CD4-positive, alpha-beta memory T cell (primary cell): ENCODE measurements around the gene CYP1A1. TPM values are rescaled to one million over a fixed set of nuclear protein-coding genes. Genes with fewer than 3 reads are reported as not detected.

Experiments used
- CTCF ChIA-PET: fragments of 350-600 bp; sonication (Branson Sonifier 250); formaldehyde crosslinking; loops from one replicate; lab custom pipeline; 2021; ENCODE audit warnings: inconsistent platforms; ENCODE audit not compliant: partially characterized antibody; lab: Charles Lee
- POLR2A ChIA-PET: fragments of 350-600 bp; sonication (Branson Sonifier 250); formaldehyde crosslinking; loops from one replicate; lab custom pipeline; 2021; ENCODE audit not compliant: partially characterized antibody; lab: Charles Lee
- DNase-seq, 5 donors: peaks; one replicate each; pipeline versions ENCODE4 v3.0.0 to v3.0.0-alpha.2; 2020 to 2022; ENCODE audit warnings: mixed read lengths in 1 of 5
- H3K27ac ChIP-seq: one replicate; pipeline ENCODE4 v1.7.0; 2013; ENCODE audit warnings: low read depth, low read length
- H3K27me3 ChIP-seq: 2 replicates; pipeline ENCODE4 v1.7.0; 2013; ENCODE audit warnings: mild to moderate bottlenecking, low read length, moderate library complexity; ENCODE audit not compliant: insufficient read depth
- H3K36me3 ChIP-seq: 2 replicates; pipeline ENCODE4 v1.7.0; 2013; ENCODE audit warnings: mild to moderate bottlenecking, low read length, moderate library complexity; ENCODE audit not compliant: insufficient read depth
- H3K4me1 ChIP-seq: 2 replicates; pipeline ENCODE4 v1.7.0; 2013; ENCODE audit warnings: mild to moderate bottlenecking, low read length, moderate library complexity; ENCODE audit not compliant: insufficient read depth
- H3K4me3 ChIP-seq, 2 donors: one replicate each; pipeline ENCODE4 v1.7.0; 2013; ENCODE audit warnings: low read length in 2 of 2, mild to moderate bottlenecking in 1 of 2
- H3K9me3 ChIP-seq, 2 donors: one replicate each; pipeline ENCODE4 v1.7.0; 2013; ENCODE audit warnings: low read length in 2 of 2, control low read depth in 1 of 2; ENCODE audit not compliant: control insufficient read depth in 1 of 2
- H3K27ac Mint-ChIP-seq, 7 donors: one replicate each; pipeline ENCODE4 v1.8.0; 2020 to 2021; ENCODE audit warnings: mixed read lengths in 7 of 7, mild to moderate bottlenecking in 6 of 7, inconsistent platforms in 3 of 7, moderate library complexity in 3 of 7
- H3K27me3 Mint-ChIP-seq, 2 donors: one replicate each; pipeline ENCODE4 v1.8.0; 2020 to 2021; ENCODE audit warnings: mixed read lengths in 2 of 2
- H3K36me3 Mint-ChIP-seq, 2 donors: one replicate each; pipeline ENCODE4 v1.8.0; 2020 to 2021; ENCODE audit warnings: mixed read lengths in 2 of 2, inconsistent platforms in 1 of 2, mild to moderate bottlenecking in 1 of 2
- H3K4me1 Mint-ChIP-seq, 4 donors: one replicate each; pipeline ENCODE4 v1.8.0; 2020 to 2021; ENCODE audit warnings: mixed read lengths in 4 of 4, mild to moderate bottlenecking in 1 of 4
- H3K4me3 Mint-ChIP-seq, 8 donors: one replicate each; pipeline ENCODE4 v1.8.0; 2020 to 2021; ENCODE audit warnings: mixed read lengths in 8 of 8, mild to moderate bottlenecking in 7 of 8, moderate library complexity in 6 of 8, inconsistent platforms in 3 of 8
- H3K9me3 Mint-ChIP-seq, 8 donors: one replicate each; pipeline ENCODE4 v1.8.0; 2020 to 2021; ENCODE audit warnings: mixed read lengths in 8 of 8, mild to moderate bottlenecking in 5 of 8, inconsistent platforms in 3 of 8, moderate library complexity in 1 of 8
- intact Hi-C: fragments of 100-400 bp; cut with micrococcal nuclease; formaldehyde crosslinking; loops from one replicate; pipeline ENCODE4 v1.15.1; 2023
- polyA plus RNA-seq, 2 donors: library from polyadenylated mRNA; unstranded; fragments of 300-500 nt; fragmentation: Illumina TruSeq; gene quantifications; one replicate each; pipeline ENCODE4 v1.2.3, GENCODE V29; 2021
- total RNA-seq, 2 experiments: library from RNA; stranded (reverse); gene quantifications; one replicate each; pipeline ENCODE4 v1.2.3, GENCODE V29; 2021

Gene CYP1A1
- total and polyA plus RNA-seq, 4 experiments from 2014 or later = 0.11 to 0.26 TPM; not detected in 2

GRCh38 chr15:74696398-74696729 lies 29.0 kb downstream of the CYP1A1 start:
- H3K4me3 ChIP-seq = peak overlapping the region; percentile 80 to 96
- Mint-ChIP-seq H3K27ac (peak overlapping the region; percentile 93 to 100 (median 99)), H3K4me1 (peaks cover 29 to 49% (median 38%) of the 10 kb centered on the region in 4 donors), H3K27me3 (no peaks in the 10 kb centered on the region), H3K4me3 (peak overlapping the region; percentile 97 to 100 (median 100)), H3K36me3 (peaks cover 0 to 12% of the 10 kb centered on the region in 2 donors), H3K9me3 (no peaks in the 10 kb centered on the region)
- ChIA-PET CTCF (interaction anchor here (1.1 kb wide), 1 partner anchor 103 kb away, joined by 3 read pairs; no protein-coding TSS in a partner anchor), POLR2A (interaction anchor here (1.0 to 1.5 kb wide), 3 partner anchors 29 to 261 kb away, joined by 3 to 4 read pairs (median 3); partner anchors contain the start of genes CYP1A1 and RPP25)
- peaks cover 31% of the 10 kb centered on the region for H3K4me1 ChIP-seq
- peak overlapping the region; percentile 70 for H3K27ac ChIP-seq
- H3K27me3 ChIP-seq = no peaks in the 10 kb centered on the region
- H3K36me3 ChIP-seq = no peaks in the 10 kb centered on the region
- H3K9me3 ChIP-seq = no peaks in the 10 kb centered on the region
- intact Hi-C loops = loop anchor here (5.0 kb wide), 1 partner anchor 326 kb away; the partner anchor contains the start of gene PPCDC
- no peak for DNase-seq

GRCh38 chr15:74695597-74696397 lies 29.5 kb downstream of the CYP1A1 start, which contains the start of gene EDC3:
TSS of gene EDC3 (minus strand) at chr15:74696024. CDS start at chr15:74675124, 20,900 bp downstream.
- ChIA-PET CTCF (interaction anchor here (1.0 to 1.1 kb wide), 2 partner anchors 73 to 104 kb away, joined by 3 read pairs; no protein-coding TSS in a partner anchor), POLR2A (interaction anchor here (0.6 to 1.5 kb wide), 6 partner anchors 30 to 945 kb away, joined by 3 to 4 read pairs (median 3); partner anchors contain the start of genes CYP1A1 and RPP25)
- peak within 1 kb of the TSS; percentile 93 to 100 (median 99) for H3K27ac Mint-ChIP-seq
- peak within 1 kb of the TSS; percentile 97 to 100 (median 100) for H3K4me3 Mint-ChIP-seq
- peaks cover 31% of the 10 kb centered on the region for H3K4me1 ChIP-seq
- no peaks in the 10 kb centered on the region for H3K9me3 Mint-ChIP-seq
- H3K4me1 Mint-ChIP-seq = peaks cover 30 to 49% (median 39%) of the 10 kb centered on the region in 4 donors
- peak within 1 kb of the TSS; percentile 80 to 96 for H3K4me3 ChIP-seq
- H3K27me3 ChIP-seq = no peaks in the 10 kb centered on the region
- no peaks in the 10 kb centered on the region for H3K36me3 ChIP-seq
- peak within 1 kb of the TSS; percentile 70 for H3K27ac ChIP-seq
- H3K27me3 Mint-ChIP-seq = no peaks in the 10 kb centered on the region
- peaks cover 0 to 12% of the 10 kb centered on the region in 2 donors for H3K36me3 Mint-ChIP-seq
- intact Hi-C loops = loop anchor here (5.0 kb wide), 1 partner anchor 327 kb away; the partner anchor contains the start of gene PPCDC
- DNase-seq = peak; percentile 83 to 90 (median 84)
- no peaks in the 10 kb centered on the region for H3K9me3 ChIP-seq

GRCh38 chr15:74692327-74692726 lies 33.0 kb downstream of the CYP1A1 start:
- POLR2A ChIA-PET = no interaction called here
- H3K4me1 Mint-ChIP-seq = peaks cover 33 to 49% (median 42%) of the 10 kb centered on the region in 4 donors
- intact Hi-C loops = no loop called here
- Histone ChIP-seq H3K9me3 (no peaks in the 10 kb centered on the region), H3K27ac (no peak overlapping the region), H3K27me3 (no peaks in the 10 kb centered on the region), H3K4me1 (peaks cover 31% of the 10 kb centered on the region), H3K36me3 (no peaks in the 10 kb centered on the region), H3K4me3 (no peak overlapping the region)
- no peak overlapping the region for H3K4me3 Mint-ChIP-seq
- peaks cover 0 to 18% of the 10 kb centered on the region in 2 donors for H3K36me3 Mint-ChIP-seq
- CTCF ChIA-PET = no interaction called here
- no peaks in the 10 kb centered on the region for H3K27me3 Mint-ChIP-seq
- peak overlapping the region in 1 of 7 donors; percentile 16 for H3K27ac Mint-ChIP-seq
- H3K9me3 Mint-ChIP-seq = no peaks in the 10 kb centered on the region
- no peak for DNase-seq

- Mint-ChIP-seq H3K4me3 (no peak overlapping the region), H3K27ac (peak overlapping the region in 1 of 7 donors; percentile 70), H3K9me3 (peaks cover 0 to 4% (median 0%) of the 10 kb centered on the region in 8 donors), H3K4me1 (peaks cover 0 to 13% (median 5%) of the 10 kb centered on the region in 4 donors), H3K36me3 (peaks cover 25 to 26% of the 10 kb centered on the region in 2 donors), H3K27me3 (no peaks in the 10 kb centered on the region)
- Histone ChIP-seq H3K4me1 (no peaks in the 10 kb centered on the region), H3K27me3 (no peaks in the 10 kb centered on the region), H3K27ac (no peak overlapping the region), H3K36me3 (no peaks in the 10 kb centered on the region), H3K9me3 (no peaks in the 10 kb centered on the region), H3K4me3 (no peak overlapping the region)
- DNase-seq = no peak
- CTCF ChIA-PET = interaction anchor here (0.7 kb wide), 1 partner anchor 13 kb away, joined by 4 read pairs; no protein-coding TSS in a partner anchor
- intact Hi-C loops = no loop called here
- POLR2A ChIA-PET = no interaction called here
Measured at GRCh38 chr15:74683758-74684157, 41.6 kb downstream of the CYP1A1 start.

GRCh38 chr15:74682954-74683353 lies 42.4 kb downstream of the CYP1A1 start:
- peaks cover 23 to 25% of the 10 kb centered on the region in 2 donors for H3K36me3 Mint-ChIP-seq
- peaks cover 0 to 11% (median 6%) of the 10 kb centered on the region in 4 donors for H3K4me1 Mint-ChIP-seq
- H3K4me3 Mint-ChIP-seq = no peak overlapping the region
- H3K27me3 Mint-ChIP-seq = no peaks in the 10 kb centered on the region
- no peak for DNase-seq
- Histone ChIP-seq H3K27me3 (no peaks in the 10 kb centered on the region), H3K9me3 (no peaks in the 10 kb centered on the region), H3K4me1 (no peaks in the 10 kb centered on the region), H3K4me3 (no peak overlapping the region), H3K27ac (no peak overlapping the region), H3K36me3 (no peaks in the 10 kb centered on the region)
- CTCF ChIA-PET = no interaction called here
- no peak overlapping the region for H3K27ac Mint-ChIP-seq
- intact Hi-C loops = no loop called here
- peaks cover 0 to 4% (median 0%) of the 10 kb centered on the region in 8 donors for H3K9me3 Mint-ChIP-seq
- POLR2A ChIA-PET = no interaction called here

- POLR2A ChIA-PET = no interaction called here
- DNase-seq = no peak
- no peaks in the 10 kb centered on the region for H3K36me3 ChIP-seq
- H3K9me3 Mint-ChIP-seq = peaks cover 0 to 4% (median 0%) of the 10 kb centered on the region in 8 donors
- H3K27me3 Mint-ChIP-seq = no peaks in the 10 kb centered on the region
- H3K27ac ChIP-seq = no peak overlapping the region
- H3K4me3 ChIP-seq = no peak overlapping the region
- H3K27me3 ChIP-seq = no peaks in the 10 kb centered on the region
- no peaks in the 10 kb centered on the region for H3K9me3 ChIP-seq
- H3K36me3 Mint-ChIP-seq = peaks cover 19 to 22% of the 10 kb centered on the region in 2 donors
- H3K27ac Mint-ChIP-seq = peak overlapping the region in 2 of 7 donors; percentile 31 to 32
- intact Hi-C loops = no loop called here
- CTCF ChIA-PET = interaction anchor here (0.9 kb wide), 1 partner anchor 18 kb away, joined by 3 read pairs; no protein-coding TSS in a partner anchor
- H3K4me1 Mint-ChIP-seq = peaks cover 5 to 18% (median 14%) of the 10 kb centered on the region in 4 donors
- H3K4me1 ChIP-seq = no peaks in the 10 kb centered on the region
- H3K4me3 Mint-ChIP-seq = no peak overlapping the region
Measured at GRCh38 chr15:74680456-74680855, 44.9 kb downstream of the CYP1A1 start.

GRCh38 chr15:74676801-74677200 lies 48.5 kb downstream of the CYP1A1 start:
- no peak overlapping the region for H3K4me3 ChIP-seq
- H3K36me3 Mint-ChIP-seq = peaks cover 21 to 27% of the 10 kb centered on the region in 2 donors
- H3K4me1 ChIP-seq = no peaks in the 10 kb centered on the region
- H3K4me3 Mint-ChIP-seq = no peak overlapping the region
- intact Hi-C loops = no loop called here
- H3K27ac ChIP-seq = no peak overlapping the region
- H3K27me3 Mint-ChIP-seq = no peaks in the 10 kb centered on the region
- H3K9me3 ChIP-seq = no peaks in the 10 kb centered on the region
- peaks cover 5 to 23% (median 15%) of the 10 kb centered on the region in 4 donors for H3K4me1 Mint-ChIP-seq
- DNase-seq = no peak
- no peaks in the 10 kb centered on the region for H3K9me3 Mint-ChIP-seq
- CTCF ChIA-PET = no interaction called here
- H3K27me3 ChIP-seq = no peaks in the 10 kb centered on the region
- POLR2A ChIA-PET = no interaction called here
- H3K36me3 ChIP-seq = peaks cover 20% of the 10 kb centered on the region
- H3K27ac Mint-ChIP-seq = peak overlapping the region in 1 of 7 donors; percentile 1
